Suprapubic skin (tissue), 4 donors: ENCODE measurements around the gene CAPN14.

Source experiments
- EP300 ChIP-seq: sonication (generic); formaldehyde crosslinking; IDR thresholded peaks from one replicate; pipeline ENCODE4 v1.6.1; 2017; ENCODE audit warnings: antibody characterized with exemption
- POLR2A ChIP-seq, 2 donors: fragments of 450-650 bp; IDR thresholded peaks; one replicate each; pipeline ENCODE4 v1.6.1; 2017; ENCODE audit warnings: antibody characterized with exemption in 2 of 2, mild to moderate bottlenecking in 2 of 2, moderate library complexity in 2 of 2
- POLR2AphosphoS5 ChIP-seq, 3 donors: sonication (generic); formaldehyde crosslinking; IDR thresholded peaks; one replicate each; pipeline ENCODE4 v1.6.1; 2017; ENCODE audit warnings: antibody characterized with exemption in 3 of 3
- TF ChIP-seq, protein P1 (sequence below), 2 donors: fragments of 200-600 bp in 1 of 2; fragments of 450-650 bp in 1 of 2; sonication (generic) in 1 of 2; IDR thresholded peaks; one replicate each; pipeline ENCODE4 v1.5.1; 2016 to 2019; ENCODE audit warnings: antibody characterized with exemption in 2 of 2, mild to moderate bottlenecking in 1 of 2, moderate library complexity in 1 of 2

- no peak for TF ChIP-seq POLR2A (IDR thresholded peaks at IDR 0.05)
- TF ChIP-seq, protein P1, sequence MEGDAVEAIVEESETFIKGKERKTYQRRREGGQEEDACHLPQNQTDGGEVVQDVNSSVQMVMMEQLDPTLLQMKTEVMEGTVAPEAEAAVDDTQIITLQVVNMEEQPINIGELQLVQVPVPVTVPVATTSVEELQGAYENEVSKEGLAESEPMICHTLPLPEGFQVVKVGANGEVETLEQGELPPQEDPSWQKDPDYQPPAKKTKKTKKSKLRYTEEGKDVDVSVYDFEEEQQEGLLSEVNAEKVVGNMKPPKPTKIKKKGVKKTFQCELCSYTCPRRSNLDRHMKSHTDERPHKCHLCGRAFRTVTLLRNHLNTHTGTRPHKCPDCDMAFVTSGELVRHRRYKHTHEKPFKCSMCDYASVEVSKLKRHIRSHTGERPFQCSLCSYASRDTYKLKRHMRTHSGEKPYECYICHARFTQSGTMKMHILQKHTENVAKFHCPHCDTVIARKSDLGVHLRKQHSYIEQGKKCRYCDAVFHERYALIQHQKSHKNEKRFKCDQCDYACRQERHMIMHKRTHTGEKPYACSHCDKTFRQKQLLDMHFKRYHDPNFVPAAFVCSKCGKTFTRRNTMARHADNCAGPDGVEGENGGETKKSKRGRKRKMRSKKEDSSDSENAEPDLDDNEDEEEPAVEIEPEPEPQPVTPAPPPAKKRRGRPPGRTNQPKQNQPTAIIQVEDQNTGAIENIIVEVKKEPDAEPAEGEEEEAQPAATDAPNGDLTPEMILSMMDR (IDR thresholded peaks at IDR 0.05), result no peak
- TF ChIP-seq POLR2AphosphoS5 (IDR thresholded peaks at IDR 0.05), result no peak
- TF ChIP-seq EP300, result no peak
Measured at GRCh38 chr2:31223026-31223425, 5.7 kb upstream of the CAPN14 start.
